Transverse colon (tissue), 4 donors: ENCODE measurements around the gene CST8. TPM values are rescaled to one million over a fixed set of nuclear protein-coding genes. Genes with fewer than 3 reads are reported as not detected.

ENCODE experiments used
- DNase-seq: peaks from one replicate; pipeline ENCODE4 v3.0.0-alpha.2; 2019
- H3K27ac ChIP-seq, 4 donors: fragments of 200-600 bp; sonication (generic); 2 replicates each; pipeline ENCODE4 v1.5.1; 2016 to 2018; ENCODE audit warnings: inconsistent platforms in 4 of 4
- H3K27me3 ChIP-seq: fragments of 200-600 bp; sonication (generic); 2 replicates; pipeline ENCODE4 v1.5.1; 2017; ENCODE audit warnings: inconsistent platforms
- H3K36me3 ChIP-seq, 4 donors: fragments of 200-600 bp; sonication (generic); 2 replicates each; pipeline ENCODE4 v1.5.1; 2017 to 2019; ENCODE audit warnings: inconsistent platforms in 4 of 4
- H3K4me1 ChIP-seq, 4 donors: fragments of 200-600 bp; sonication (generic); 2 replicates each; pipeline ENCODE4 v1.5.1; 2017 to 2020; ENCODE audit warnings: inconsistent platforms in 4 of 4
- H3K4me3 ChIP-seq, 4 donors: fragments of 200-600 bp; sonication (generic); 1 replicate in 1 of 4; 2 replicates in 3 of 4; pipeline versions ENCODE4 v1.5.1 to v1.6.1; 2017 to 2019; ENCODE audit warnings: inconsistent platforms in 4 of 4
- H3K9me3 ChIP-seq, 2 donors: fragments of 200-600 bp; sonication (generic); 2 replicates each; pipeline ENCODE4 v1.5.1; 2017 to 2019; ENCODE audit warnings: inconsistent platforms in 2 of 2
- CTCF ChIP-seq, 5 experiments: fragments of 200-600 bp in 3 of 5; fragments of 450-650 bp in 2 of 5; sonication (generic) in 3 of 5; IDR thresholded peaks; 1 replicate in 2 of 5; 2 replicates in 3 of 5; pipeline ENCODE4 v1.5.1; 2016 to 2017; ENCODE audit warnings: antibody characterized with exemption in 5 of 5, inconsistent platforms in 3 of 5, mild to moderate bottlenecking in 2 of 5, moderate library complexity in 1 of 5
- EP300 ChIP-seq: sonication (generic); formaldehyde crosslinking; IDR thresholded peaks from one replicate; pipeline ENCODE4 v1.6.1; 2017; ENCODE audit warnings: antibody characterized with exemption, low read depth
- POLR2A ChIP-seq: fragments of 450-650 bp; IDR thresholded peaks from one replicate; pipeline ENCODE4 v1.6.1; 2016; ENCODE audit warnings: antibody characterized with exemption, mild to moderate bottlenecking, moderate library complexity
- POLR2AphosphoS5 ChIP-seq, 3 donors: sonication (generic); formaldehyde crosslinking; IDR thresholded peaks; one replicate each; pipeline ENCODE4 v1.6.1; 2016; ENCODE audit warnings: antibody characterized with exemption in 3 of 3
- WGBS, 2 donors: methylation state at CpG; one replicate each; pipeline ENCODE4 v1.1.5; 2018; ENCODE audit warnings: low coverage in 1 of 2; 5-methylcytosine and 5-hydroxymethylcytosine counted together
- in situ Hi-C, 4 donors: fragments of 200-750 bp; cut with MboI; loops; one replicate each; pipeline versions ENCODE4 v1.15.0 to v1.15.1; 2017; ENCODE audit warnings: low sequenced_read_pairs in 3 of 4, low pct_ligation_motif_present in 1 of 4, low pct_unique_long_range_greater_than_20kb in 1 of 4
- intact Hi-C: fragments of 100-400 bp; cut with DNase I; formaldehyde crosslinking; loops from one replicate; pipeline ENCODE4 v1.15.1; 2023; ENCODE audit warnings: low total_unique reads
- total RNA-seq, 4 donors: library from RNA; depleted of rRNA; stranded (reverse); fragments of >200 nt; gene quantifications; one replicate each; pipeline ENCODE4 v1.1.0, GENCODE V29; 2016

Gene CST8
- total RNA-seq, 4 donors from 2014 or later, result not detected

- H3K27me3 ChIP-seq, result no peaks in the 10 kb centered on the region
- no peak for TF ChIP-seq POLR2AphosphoS5 (IDR thresholded peaks at IDR 0.05)
- TF ChIP-seq EP300, result no peak
- no peak for TF ChIP-seq CTCF (IDR thresholded peaks at IDR 0.05)
- TF ChIP-seq POLR2A, result no peak
- H3K27ac ChIP-seq, result no peak overlapping the region
- 100% methylated on average over 1 of the region's 1 CpG for WGBS, 2 donors
- no peaks in the 10 kb centered on the region for H3K9me3 ChIP-seq
- no peak overlapping the region for H3K4me3 ChIP-seq
- intact Hi-C loops, result no loop called here
- no peaks in the 10 kb centered on the region for H3K36me3 ChIP-seq
- H3K4me1 ChIP-seq, result no peaks in the 10 kb centered on the region
- no peak for DNase-seq
- in situ Hi-C loops, result loop anchor here in 1 of 4 donors (25.0 kb wide), 1 partner anchor 107 kb away; the partner anchor contains the start of gene CST9L
These were observed 36.1 kb upstream of the CST8 start for GRCh38 chr20:23454816-23455215.

GRCh38 chr20:23455639-23456038 lies 35.3 kb upstream of the CST8 start:
- intact Hi-C loops, result no loop called here
- WGBS, 2 donors, result 70% methylated on average over 3 of the region's 7 CpGs; no CpG with 5 or more reads in 1 of the 2 donors
- Histone ChIP-seq H3K27me3 (no peaks in the 10 kb centered on the region), H3K36me3 (no peaks in the 10 kb centered on the region), H3K27ac (no peak overlapping the region), H3K4me3 (no peak overlapping the region), H3K4me1 (no peaks in the 10 kb centered on the region), H3K9me3 (no peaks in the 10 kb centered on the region)
- in situ Hi-C loops, result loop anchor here in 1 of 4 donors (25.0 kb wide), 1 partner anchor 107 kb away; the partner anchor contains the start of gene CST9L
- DNase-seq, result no peak
- no peak for TF ChIP-seq POLR2AphosphoS5 (IDR thresholded peaks at IDR 0.05)
- TF ChIP-seq EP300, result no peak
- no peak for TF ChIP-seq POLR2A
- TF ChIP-seq CTCF (IDR thresholded peaks at IDR 0.05), result no peak

GRCh38 chr20:23456409-23456808 lies 34.5 kb upstream of the CST8 start:
- DNase-seq, result no peak
- Histone ChIP-seq H3K36me3 (no peaks in the 10 kb centered on the region), H3K4me1 (no peaks in the 10 kb centered on the region), H3K27me3 (no peaks in the 10 kb centered on the region), H3K9me3 (no peaks in the 10 kb centered on the region), H3K27ac (no peak overlapping the region), H3K4me3 (no peak overlapping the region)
- intact Hi-C loops (no loop called here), in situ Hi-C loops (loop anchor here in 1 of 4 donors (25.0 kb wide), 1 partner anchor 106 kb away; the partner anchor contains the start of gene CST9L)
- TF ChIP-seq EP300, result no peak
- no peak for TF ChIP-seq POLR2A
- TF ChIP-seq CTCF (IDR thresholded peaks at IDR 0.05), result no peak
- TF ChIP-seq POLR2AphosphoS5 (IDR thresholded peaks at IDR 0.05), result no peak
- WGBS, 2 donors, result 32% methylated on average over 3 of the region's 3 CpGs; no CpG with 5 or more reads in 1 of the 2 donors

- H3K9me3 ChIP-seq, result no peaks in the 10 kb centered on the region
- H3K27me3 ChIP-seq, result no peaks in the 10 kb centered on the region
- H3K4me1 ChIP-seq, result no peaks in the 10 kb centered on the region
- H3K36me3 ChIP-seq, result no peaks in the 10 kb centered on the region
- no peak for DNase-seq
- intact Hi-C loops (no loop called here), in situ Hi-C loops (loop anchor here in 1 of 4 donors (25.0 kb wide), 1 partner anchor 105 kb away; the partner anchor contains the start of gene CST9L)
- WGBS, 2 donors, result 66 to 89% methylated on average over 2 to 7 of the region's 7 CpGs
- H3K27ac ChIP-seq, result no peak overlapping the region
- no peak for TF ChIP-seq POLR2AphosphoS5 (IDR thresholded peaks at IDR 0.05)
- no peak for TF ChIP-seq POLR2A
- no peak for TF ChIP-seq EP300
- no peak for TF ChIP-seq CTCF (IDR thresholded peaks at IDR 0.05)
- H3K4me3 ChIP-seq, result no peak overlapping the region
These were observed 34.0 kb upstream of the CST8 start for GRCh38 chr20:23456873-23457272.
